Measurements from ENCODE around the gene COX11.

COX11 gene

GRCh38 chr17:54968262-54968987, at the start of gene COX11, which contains the start of gene STXBP4:
Gene COX11 (minus strand): TSS chr17:54968654. CDS start chr17:54968646, 8 bp downstream.
Gene STXBP4 (plus strand): TSS chr17:54968765. CDS start chr17:54986220, 17,455 bp downstream.
- DNase-seq (ENCODE audit: low read depth, low spot score): peak; percentile 75
- TF ChIP-seq, protein P1, sequence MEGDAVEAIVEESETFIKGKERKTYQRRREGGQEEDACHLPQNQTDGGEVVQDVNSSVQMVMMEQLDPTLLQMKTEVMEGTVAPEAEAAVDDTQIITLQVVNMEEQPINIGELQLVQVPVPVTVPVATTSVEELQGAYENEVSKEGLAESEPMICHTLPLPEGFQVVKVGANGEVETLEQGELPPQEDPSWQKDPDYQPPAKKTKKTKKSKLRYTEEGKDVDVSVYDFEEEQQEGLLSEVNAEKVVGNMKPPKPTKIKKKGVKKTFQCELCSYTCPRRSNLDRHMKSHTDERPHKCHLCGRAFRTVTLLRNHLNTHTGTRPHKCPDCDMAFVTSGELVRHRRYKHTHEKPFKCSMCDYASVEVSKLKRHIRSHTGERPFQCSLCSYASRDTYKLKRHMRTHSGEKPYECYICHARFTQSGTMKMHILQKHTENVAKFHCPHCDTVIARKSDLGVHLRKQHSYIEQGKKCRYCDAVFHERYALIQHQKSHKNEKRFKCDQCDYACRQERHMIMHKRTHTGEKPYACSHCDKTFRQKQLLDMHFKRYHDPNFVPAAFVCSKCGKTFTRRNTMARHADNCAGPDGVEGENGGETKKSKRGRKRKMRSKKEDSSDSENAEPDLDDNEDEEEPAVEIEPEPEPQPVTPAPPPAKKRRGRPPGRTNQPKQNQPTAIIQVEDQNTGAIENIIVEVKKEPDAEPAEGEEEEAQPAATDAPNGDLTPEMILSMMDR (IDR thresholded peaks at IDR 0.05; ENCODE audit: insufficient read depth, low read length, missing control alignments): peak; percentile 35
- H3K4me3 ChIP-seq (ENCODE audit: low read depth, low read length): peak within 1 kb of the TSS; percentile 93
- CTCF ChIA-PET: interaction anchor here (1.1 to 4.6 kb wide), 2 partner anchors 11 to 24 kb away, joined by 4 to 22 read pairs; no protein-coding TSS in a partner anchor
- POLR2A ChIA-PET: interaction anchor here (0.6 to 1.1 kb wide), 2 partner anchors 10 to 187 kb away, joined by 3 to 5 read pairs; no protein-coding TSS in a partner anchor

DNA sequence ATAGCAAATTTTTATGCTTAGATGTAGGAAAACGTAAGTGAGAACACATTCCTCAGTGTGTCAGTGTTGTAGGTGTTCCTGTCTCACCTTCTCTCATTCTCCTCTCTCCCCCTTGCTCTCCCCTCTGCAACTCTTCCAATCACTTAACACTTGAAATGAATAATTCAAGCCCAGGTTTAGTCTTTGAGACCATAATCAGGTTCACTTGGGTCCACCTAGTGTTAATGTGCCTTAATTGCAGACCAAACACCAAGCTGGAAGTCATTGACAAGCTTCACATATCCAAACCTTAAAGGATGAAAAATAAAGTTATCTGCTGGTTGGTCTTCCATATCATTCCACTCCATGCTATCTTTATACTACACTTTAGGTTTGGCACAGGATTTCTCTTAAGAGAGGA, 37.1 kb upstream of the COX11 start:
- DNase-seq (ENCODE audit: low read depth, low spot score): no peak
- no peak overlapping the region for H3K4me3 ChIP-seq (ENCODE audit: low read depth, low read length)
- POLR2A ChIA-PET: no interaction called here
- TF ChIP-seq, protein P1 (IDR thresholded peaks at IDR 0.05; ENCODE audit: insufficient read depth, low read length, missing control alignments): no peak
- CTCF ChIA-PET: interaction anchor here (0.6 to 9.5 kb wide), 5 partner anchors 13 to 1245 kb away, joined by 3 to 104 read pairs (median 4); no protein-coding TSS in a partner anchor

GRCh38 chr17:55004484-55004883, 36.0 kb upstream of the COX11 start:
- no peak overlapping the region for H3K4me3 ChIP-seq (ENCODE audit: low read depth, low read length)
- ChIA-PET CTCF (interaction anchor here (9.5 kb wide), 1 partner anchor 12 kb away, joined by 104 read pairs; no protein-coding TSS in a partner anchor), POLR2A (no interaction called here)
- DNase-seq (ENCODE audit: low read depth, low spot score): no peak
- TF ChIP-seq, protein P1 (IDR thresholded peaks at IDR 0.05; ENCODE audit: insufficient read depth, low read length, missing control alignments): no peak

DNA sequence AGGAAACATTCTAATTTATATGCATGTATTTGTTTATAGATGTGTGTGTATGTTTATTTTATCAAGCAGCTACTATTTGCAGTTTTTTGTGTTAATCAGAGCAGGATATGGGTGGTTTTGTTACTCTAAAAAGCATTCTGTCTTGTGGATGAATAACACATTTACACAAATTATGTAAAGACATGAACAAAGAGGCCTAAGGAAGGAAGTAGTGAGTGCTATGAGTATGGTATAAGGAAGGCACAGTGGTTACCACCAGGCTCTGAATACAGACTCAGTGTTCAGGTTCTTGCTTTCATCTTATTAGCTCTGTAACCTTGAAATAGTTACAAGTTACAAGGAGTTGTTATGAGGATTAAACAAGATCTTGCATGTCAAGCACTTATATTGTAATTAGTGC, 34.0 kb upstream of the COX11 start:
- no peak for DNase-seq (ENCODE audit: low read depth, low spot score)
- H3K4me3 ChIP-seq (ENCODE audit: low read depth, low read length): no peak overlapping the region
- POLR2A ChIA-PET: no interaction called here
- TF ChIP-seq, protein P1 (IDR thresholded peaks at IDR 0.05; ENCODE audit: insufficient read depth, low read length, missing control alignments): no peak
- CTCF ChIA-PET: interaction anchor here (0.9 to 9.5 kb wide), 2 partner anchors 10 to 292 kb away, joined by 3 to 104 read pairs; no protein-coding TSS in a partner anchor

DNA sequence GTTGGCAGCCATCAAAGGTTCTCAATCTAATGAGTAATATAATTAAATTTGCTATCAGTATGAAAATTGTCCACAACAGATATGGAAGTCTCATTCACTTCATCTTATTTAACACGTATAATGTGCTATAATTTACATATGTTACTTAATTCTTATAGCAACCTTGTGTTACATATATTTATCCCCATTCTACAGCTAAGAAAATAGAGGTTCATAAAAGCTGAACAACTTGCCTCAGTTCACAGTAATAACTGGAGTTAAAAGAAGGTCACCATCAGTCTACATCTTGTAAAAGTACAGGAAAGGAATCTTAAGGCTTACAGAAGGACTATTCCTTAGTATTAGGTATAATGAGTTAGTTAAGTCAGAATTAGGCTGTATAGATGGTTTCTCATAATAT, 28.0 kb upstream of the COX11 start:
- TF ChIP-seq, protein P1 (IDR thresholded peaks at IDR 0.05; ENCODE audit: insufficient read depth, low read length, missing control alignments): no peak

More for the DNA sequence above, 28.0 kb upstream of the COX11 start:
- H3K4me3 ChIP-seq (ENCODE audit: low read depth, low read length): no peak overlapping the region
- no peak for DNase-seq (ENCODE audit: low read depth, low spot score)
- ChIA-PET CTCF (interaction anchor here (1.4 to 7.9 kb wide), 5 partner anchors 9 to 360 kb away, joined by 4 to 109 read pairs (median 8); no protein-coding TSS in a partner anchor), POLR2A (no interaction called here)
